Kasumi-1 (cell line): ENCODE data around the gene OTUD7B.

Experiments used
- DNase-seq, 2 experiments: peaks; one replicate each; lab custom pipeline; 2025; lab: John Stamatoyannopoulos, UW

OTUD7B gene

GRCh38 chr1:149917571-149918144 lies 92.9 kb downstream of the OTUD7B start, which contains the start of gene SV2A:
TSS of gene SV2A (minus strand) at chr1:149917844. CDS start at chr1:149913840, 4,004 bp downstream.
- DNase-seq: peak; percentile 71 to 74

- no peak for DNase-seq
Observed at GRCh38 chr1:149916898-149917252, 93.7 kb downstream of the OTUD7B start.

GRCh38 chr1:149916193-149916897 lies 94.2 kb downstream of the OTUD7B start:
- DNase-seq: peak; percentile 53 to 70

- DNase-seq: no peak
Observed at GRCh38 chr1:149915429-149916192, 94.9 kb downstream of the OTUD7B start.

- DNase-seq: peak in 1 of 2 experiments; percentile 19
Observed at GRCh38 chr1:149914545-149914944, 96.0 kb downstream of the OTUD7B start.

GRCh38 chr1:149906570-149907075 lies 103.9 kb downstream of the OTUD7B start:
- DNase-seq: no peak

GRCh38 chr1:149903836-149904491 lies 106.6 kb downstream of the OTUD7B start:
- DNase-seq: no peak

GRCh38 chr1:149899460-149900284 lies 110.9 kb downstream of the OTUD7B start, which contains the start of gene BOLA1:
TSS of gene BOLA1 (plus strand) at chr1:149899568. CDS start at chr1:149900060, 492 bp downstream.
- peak; percentile 88 to 91 for DNase-seq

GRCh38 chr1:149896575-149896974 lies 114.0 kb downstream of the OTUD7B start:
- DNase-seq: no peak

GRCh38 chr1:149888999-149889289 lies 121.6 kb downstream of the OTUD7B start:
- DNase-seq: no peak

GRCh38 chr1:149888247-149888998 lies 122.1 kb downstream of the OTUD7B start:
- DNase-seq: peak; percentile 98 to 99
